ENCODE results near the gene PIGU. TPM values are rescaled to one million over a fixed set of nuclear protein-coding genes. Genes with fewer than 3 reads are reported as not detected.

Gene PIGU
- polyA plus RNA-seq, 1 of the 3 experiments (the other 2 are of a cell fraction) = 40.3 TPM

- Histone ChIP-seq H3F3A (replicated peaks; ENCODE audit: insufficient read depth) (no peaks in the 10 kb centered on the region), H3K9me2 (no peaks in the 10 kb centered on the region), H3K79me2 (ENCODE audit: insufficient read depth) (no peaks in the 10 kb centered on the region), H3K9ac (no peak overlapping the region), H2AFZ (ENCODE audit: low read depth) (no peak overlapping the region), H3K4me2 (no peak overlapping the region), H3K4me3 (ENCODE audit: low read depth in 2 of 2, low read length in 1 of 2) (no peak overlapping the region), H3K27me3 (ENCODE audit: insufficient read depth) (no peaks in the 10 kb centered on the region), H3K36me3 (replicated peaks in 1 of 2; ENCODE audit: control insufficient read depth in 1 of 2, insufficient read depth in 2 of 2, low read length in 1 of 2) (peaks cover 21 to 24% of the 10 kb centered on the region in 2 experiments), H3K4me1 (ENCODE audit: control insufficient read depth in 1 of 2, insufficient read depth in 2 of 2, low read depth in 1 of 2, low read length in 1 of 2) (peaks cover 0 to 4% of the 10 kb centered on the region in 2 experiments; a peak in 1 of 4 replicates), H3K27ac (ENCODE audit: low read depth in 2 of 2, low read length in 1 of 2) (no peak overlapping the region), H3K9me3 (no peaks in the 10 kb centered on the region), H4K20me1 (ENCODE audit: insufficient read depth) (no peaks in the 10 kb centered on the region)
- ChIA-PET POLR2A (no interaction called here), CTCF (interaction anchor here (0.7 kb wide), 1 partner anchor 325 kb away, joined by 3 read pairs; no protein-coding TSS in a partner anchor)
- TF ChIP-seq RXRA (IDR thresholded peaks at IDR 0.05; ENCODE audit: borderline replicate concordance, low read depth) (no peak), RFX5 (IDR thresholded peaks at IDR 0.05; ENCODE audit: low read length) (no peak), USF2 (IDR thresholded peaks at IDR 0.05; ENCODE audit: borderline replicate concordance, low read depth, low read length) (no peak), TEAD4 (IDR thresholded peaks at IDR 0.05; ENCODE audit: borderline replicate concordance, insufficient read depth) (no peak), CTCF (IDR thresholded peaks at IDR 0.05) (no peak), TAF1 (IDR thresholded peaks at IDR 0.05; ENCODE audit: borderline replicate concordance, low read depth, low read length) (no peak), MXI1 (IDR thresholded peaks at IDR 0.05; ENCODE audit: low read depth, low read length) (no peak), SIN3A (IDR thresholded peaks at IDR 0.05; ENCODE audit: borderline replicate concordance, low read depth, low read length) (no peak), GATA2 (CRISPR knock-in tag; IDR thresholded peaks at IDR 0.05) (no peak), ELF1 (IDR thresholded peaks at IDR 0.05) (no peak), SMC3 (IDR thresholded peaks at IDR 0.05; ENCODE audit: low read depth, low read length) (no peak), NRF1 (IDR thresholded peaks at IDR 0.05; ENCODE audit: low read depth, low read length) (no peak)
- DNase-seq = no peak
- WGBS (ENCODE audit: low lambda C conversion rate) = 88% methylated on average over 5 of the region's 5 CpGs
Measured at GRCh38 chr20:34637245-34638038, 39.5 kb downstream of the PIGU start.

GRCh38 chr20:34636648-34637047 lies 40.2 kb downstream of the PIGU start:
- no peaks in the 10 kb centered on the region for H3K27me3 ChIP-seq (ENCODE audit: insufficient read depth)
- POLR2A ChIA-PET = no interaction called here
- H3K36me3 ChIP-seq (replicated peaks in 1 of 2; ENCODE audit: control insufficient read depth in 1 of 2, insufficient read depth in 2 of 2, low read length in 1 of 2) = peaks cover 21 to 31% of the 10 kb centered on the region in 2 experiments
- 95% methylated on average over 3 of the region's 3 CpGs for WGBS (ENCODE audit: low lambda C conversion rate)
- CTCF ChIA-PET = interaction anchor here (0.7 kb wide), 1 partner anchor 324 kb away, joined by 3 read pairs; no protein-coding TSS in a partner anchor
- H3K27ac ChIP-seq (ENCODE audit: low read depth in 2 of 2, low read length in 1 of 2) = no peak overlapping the region
- H3F3A ChIP-seq (replicated peaks; ENCODE audit: insufficient read depth) = no peaks in the 10 kb centered on the region
- H3K4me2 ChIP-seq = no peak overlapping the region
- H3K4me1 ChIP-seq (ENCODE audit: control insufficient read depth in 1 of 2, insufficient read depth in 2 of 2, low read depth in 1 of 2, low read length in 1 of 2) = peaks cover 0 to 4% of the 10 kb centered on the region in 2 experiments; a peak in 1 of 4 replicates
- H2AFZ ChIP-seq (ENCODE audit: low read depth) = no peak overlapping the region
- DNase-seq = no peak
- no peaks in the 10 kb centered on the region for H3K79me2 ChIP-seq (ENCODE audit: insufficient read depth)
- no peaks in the 10 kb centered on the region for H3K9me2 ChIP-seq
- H3K9ac ChIP-seq = no peak overlapping the region
- H3K9me3 ChIP-seq = no peaks in the 10 kb centered on the region
- no peak overlapping the region for H3K4me3 ChIP-seq (ENCODE audit: low read depth in 2 of 2, low read length in 1 of 2)
- H4K20me1 ChIP-seq (ENCODE audit: insufficient read depth) = no peaks in the 10 kb centered on the region
- TF ChIP-seq CTCF (IDR thresholded peaks at IDR 0.05) = no peak
- no peak for TF ChIP-seq MXI1 (IDR thresholded peaks at IDR 0.05; ENCODE audit: low read depth, low read length)
